Sigmoid colon (tissue), 7 donors: ENCODE measurements around the gene FMNL2. TPM values are rescaled to one million over a fixed set of nuclear protein-coding genes. Genes with fewer than 3 reads are reported as not detected.

Experiments used
- DNase-seq: peaks from one replicate; pipeline ENCODE4 v3.0.0-alpha.2; 2019
- H3K27ac ChIP-seq, 4 donors: fragments of 200-600 bp; sonication (generic); one replicate each; pipeline ENCODE4 v1.5.1; 2016 to 2019; ENCODE audit warnings: mild to moderate bottlenecking in 1 of 4
- H3K27me3 ChIP-seq, 3 donors: fragments of 200-600 bp; sonication (generic); one replicate each; pipeline ENCODE4 v1.5.1; 2019; ENCODE audit warnings: mild to moderate bottlenecking in 1 of 3
- H3K36me3 ChIP-seq, 4 donors: fragments of 200-600 bp; sonication (generic); one replicate each; pipeline ENCODE4 v1.5.1; 2016 to 2019
- H3K4me1 ChIP-seq, 4 donors: fragments of 200-600 bp; sonication (generic); one replicate each; pipeline ENCODE4 v1.5.1; 2017 to 2019
- H3K4me3 ChIP-seq, 4 donors: fragments of 200-600 bp; sonication (generic); one replicate each; pipeline ENCODE4 v1.5.1; 2017 to 2019; ENCODE audit warnings: mild to moderate bottlenecking in 2 of 4, moderate library complexity in 1 of 4
- H3K9me3 ChIP-seq, 4 donors: fragments of 200-600 bp in 3 of 4; sonication (generic) in 3 of 4; one replicate each; pipeline versions ENCODE4 v1.5.1 to v1.6.1; 2013 to 2019
- CTCF ChIP-seq, 4 experiments: fragments of 450-650 bp in 3 of 4; fragments of 200-600 bp in 1 of 4; IDR thresholded peaks; one replicate each; pipeline ENCODE4 v1.5.1; 2016 to 2019; ENCODE audit warnings: antibody characterized with exemption in 4 of 4, mild to moderate bottlenecking in 3 of 4, moderate library complexity in 2 of 4
- EP300 ChIP-seq, 4 donors: sonication (generic); formaldehyde crosslinking; IDR thresholded peaks; one replicate each; pipeline ENCODE4 v1.6.1; 2017; ENCODE audit warnings: antibody characterized with exemption in 4 of 4
- POLR2A ChIP-seq, 2 donors: fragments of 450-650 bp; IDR thresholded peaks; one replicate each; pipeline ENCODE4 v1.6.1; 2016; ENCODE audit warnings: antibody characterized with exemption in 2 of 2, mild to moderate bottlenecking in 2 of 2, moderate library complexity in 2 of 2
- POLR2AphosphoS5 ChIP-seq, 4 donors: sonication (generic); formaldehyde crosslinking; IDR thresholded peaks; one replicate each; pipeline ENCODE4 v1.6.1; 2017; ENCODE audit warnings: antibody characterized with exemption in 4 of 4
- WGBS, 2 donors: extraction: QIAGEN DNeasy Blood & Tissue Kit; methylation state at CpG; one replicate each; pipeline ENCODE4 v1.1.7; 2013; 5-methylcytosine and 5-hydroxymethylcytosine counted together
- intact Hi-C: fragments of 100-400 bp; cut with DNase I; formaldehyde crosslinking; loops from one replicate; pipeline ENCODE4 v1.15.1; 2023
- polyA plus RNA-seq, 3 donors: library from polyadenylated mRNA; stranded (reverse); fragments of 200-250 nt; gene quantifications; one replicate each; pipeline ENCODE4 v1.2.3, GENCODE V29; 2013
- total RNA-seq, 4 donors: library from RNA; depleted of rRNA; stranded (reverse); fragments of >200 nt; gene quantifications; one replicate each; pipeline ENCODE4 v1.1.0, GENCODE V29; 2016
- donor health status: healthy with polysubstance abuse.
- donor health status: Bipolar disorder and iron deficiency.
- donor health status: healthy.

FMNL2 gene
- total and polyA plus RNA-seq, 7 donors: 9.4 to 30.5 (median 17.8) TPM

- 17 to 61% methylated on average over 2 of the region's 2 CpGs for WGBS, 2 donors
- Histone ChIP-seq H3K4me3 (no peak overlapping the region), H3K4me1 (peaks cover 0 to 42% (median 30%) of the 10 kb centered on the region in 4 donors), H3K27ac (peak overlapping the region in 1 of 4 donors; percentile 58), H3K36me3 (no peaks in the 10 kb centered on the region), H3K9me3 (no peaks in the 10 kb centered on the region), H3K27me3 (no peaks in the 10 kb centered on the region)
- DNase-seq: no peak
- intact Hi-C loops: no loop called here
- no peak for TF ChIP-seq CTCF (IDR thresholded peaks at IDR 0.05)
- no peak for TF ChIP-seq POLR2A (IDR thresholded peaks at IDR 0.05)
- no peak for TF ChIP-seq EP300 (IDR thresholded peaks at IDR 0.05)
- TF ChIP-seq POLR2AphosphoS5 (IDR thresholded peaks at IDR 0.05): no peak
Measured at GRCh38 chr2:152406119-152406835, 71.3 kb downstream of the FMNL2 start.

GRCh38 chr2:152406836-152407161 is 71.8 kb downstream of the FMNL2 start:
- H3K9me3 ChIP-seq: no peaks in the 10 kb centered on the region
- no peak for DNase-seq
- no peak for TF ChIP-seq EP300 (IDR thresholded peaks at IDR 0.05)
- TF ChIP-seq POLR2AphosphoS5 (IDR thresholded peaks at IDR 0.05): no peak
- TF ChIP-seq CTCF (IDR thresholded peaks at IDR 0.05): no peak
- no peak for TF ChIP-seq POLR2A (IDR thresholded peaks at IDR 0.05)
- intact Hi-C loops: no loop called here
- peak overlapping the region in 3 of 4 donors; percentile 16 to 29 (median 25) for H3K4me3 ChIP-seq
- no peaks in the 10 kb centered on the region for H3K36me3 ChIP-seq
- H3K27me3 ChIP-seq: no peaks in the 10 kb centered on the region
- peaks cover 0 to 39% (median 31%) of the 10 kb centered on the region in 4 donors for H3K4me1 ChIP-seq
- WGBS, 2 donors: 41 to 80% methylated on average over 2 of the region's 2 CpGs
- H3K27ac ChIP-seq: peak overlapping the region in 3 of 4 donors; percentile 21 to 58 (median 30)

- no peaks in the 10 kb centered on the region for H3K9me3 ChIP-seq
- WGBS, 2 donors: 34 to 69% methylated on average over 8 of the region's 8 CpGs
- no peaks in the 10 kb centered on the region for H3K36me3 ChIP-seq
- DNase-seq: peak; percentile 73
- intact Hi-C loops: no loop called here
- H3K27me3 ChIP-seq: no peaks in the 10 kb centered on the region
- H3K4me3 ChIP-seq: peak overlapping the region in 3 of 4 donors; percentile 16 to 29 (median 25)
- H3K4me1 ChIP-seq: peaks cover 0 to 39% (median 32%) of the 10 kb centered on the region in 4 donors
- H3K27ac ChIP-seq: peak overlapping the region in 3 of 4 donors; percentile 21 to 58 (median 30)
- TF ChIP-seq CTCF (IDR thresholded peaks at IDR 0.05): no peak
Measured at GRCh38 chr2:152407204-152407721, 72.3 kb downstream of the FMNL2 start.

- H3K27ac ChIP-seq: peak overlapping the region in 2 of 4 donors; percentile 30 to 58
- DNase-seq: no peak
- H3K27me3 ChIP-seq: no peaks in the 10 kb centered on the region
- intact Hi-C loops: no loop called here
- no peaks in the 10 kb centered on the region for H3K9me3 ChIP-seq
- TF ChIP-seq POLR2A (IDR thresholded peaks at IDR 0.05) (no peak), POLR2AphosphoS5 (IDR thresholded peaks at IDR 0.05) (no peak), EP300 (IDR thresholded peaks at IDR 0.05) (no peak), CTCF (IDR thresholded peaks at IDR 0.05) (no peak)
- H3K4me3 ChIP-seq: no peak overlapping the region
- no peaks in the 10 kb centered on the region for H3K36me3 ChIP-seq
- H3K4me1 ChIP-seq: peaks cover 0 to 43% (median 32%) of the 10 kb centered on the region in 4 donors
- WGBS, 2 donors: 93 to 94% methylated on average over 1 of the region's 1 CpG
Measured at GRCh38 chr2:152407806-152408205, 72.8 kb downstream of the FMNL2 start.
